SIG-M5 (cell line): ENCODE results near the gene NUP153.
"Not testable (repeated sequence)": the region's sequence is repeated elsewhere in the genome, so short reads cannot be mapped to it uniquely, and the experiment has no call there.

ENCODE experiments used
- DNase-seq: peaks from one replicate; lab custom pipeline; 2025; lab: John Stamatoyannopoulos, UW

Gene NUP153

DNA sequence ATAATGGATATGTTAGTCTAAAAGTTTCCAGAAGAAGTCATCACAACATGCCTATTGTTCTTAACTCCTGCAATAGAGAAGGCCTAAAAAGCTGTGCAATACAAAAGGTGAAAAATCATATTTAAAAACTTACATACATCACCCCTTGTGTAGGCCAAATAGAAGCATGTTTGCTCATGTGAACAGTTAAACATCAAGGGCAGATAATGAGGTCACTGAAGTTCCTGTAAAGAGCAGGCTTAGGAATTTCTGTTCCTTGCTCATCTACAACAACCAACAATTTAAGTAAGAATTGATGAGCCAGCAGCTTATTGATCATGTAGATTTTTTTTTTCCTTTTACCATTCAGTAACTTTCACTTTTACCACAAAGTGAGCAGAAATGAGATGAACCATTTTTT lies 7.5 kb upstream of the NUP153 start:
- DNase-seq = no peak

DNA sequence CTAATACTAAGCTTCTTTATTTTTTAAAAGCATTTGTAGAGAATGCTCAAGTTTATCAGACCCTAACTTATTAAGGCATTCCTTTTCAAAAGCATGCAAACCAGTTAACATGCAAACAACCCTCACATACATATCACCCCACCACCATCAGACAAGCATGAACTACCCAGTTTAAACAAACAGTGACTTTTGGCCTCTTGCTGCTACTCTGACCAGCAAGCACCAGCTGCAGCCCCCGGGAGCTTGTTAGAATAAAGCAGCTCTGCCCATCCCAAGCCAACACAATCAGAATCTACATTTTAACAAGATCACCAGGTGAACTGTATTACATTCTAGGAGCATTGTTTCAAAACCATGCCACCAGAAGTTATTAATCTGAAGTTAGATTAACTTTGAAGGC lies 5.9 kb upstream of the NUP153 start:
- no peak for DNase-seq

DNA sequence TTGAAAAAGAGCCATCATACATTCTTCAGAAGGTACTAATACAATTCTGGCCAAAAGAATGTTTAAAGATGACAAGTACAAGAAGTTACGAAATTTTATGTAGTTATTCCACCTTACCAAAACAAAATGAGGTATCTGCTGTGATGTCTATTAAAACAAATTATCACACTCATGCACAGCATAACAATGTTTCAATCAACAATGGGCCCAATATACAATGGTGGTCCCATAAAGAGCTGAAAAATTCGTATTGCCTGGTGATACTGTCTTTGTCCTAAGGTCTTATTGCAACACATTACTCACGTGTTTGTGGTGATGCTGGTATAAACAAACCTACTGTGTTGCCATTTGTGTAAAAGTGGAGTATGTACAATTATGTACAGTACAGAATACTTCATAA lies 3.6 kb upstream of the NUP153 start:
- DNase-seq = no peak

DNA sequence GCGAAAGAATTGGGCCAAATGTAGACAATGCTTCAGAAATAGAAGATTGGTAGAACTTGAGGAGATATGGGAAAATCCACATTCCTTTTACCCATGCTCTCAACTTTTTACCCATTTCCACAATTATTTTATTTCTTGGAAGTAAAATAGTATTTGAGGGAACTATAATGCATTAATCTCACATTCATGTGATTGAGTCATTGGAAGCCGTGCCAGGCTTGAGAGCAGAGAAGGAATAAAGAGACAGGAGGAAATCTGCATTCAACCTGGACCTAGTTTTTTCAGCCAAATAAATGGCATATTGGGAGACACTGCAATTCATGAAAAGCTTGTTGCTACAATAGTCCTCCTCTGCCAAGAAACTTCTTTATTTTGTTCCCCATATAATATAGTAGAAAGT lies 2.8 kb upstream of the NUP153 start:
- no peak for DNase-seq

DNA sequence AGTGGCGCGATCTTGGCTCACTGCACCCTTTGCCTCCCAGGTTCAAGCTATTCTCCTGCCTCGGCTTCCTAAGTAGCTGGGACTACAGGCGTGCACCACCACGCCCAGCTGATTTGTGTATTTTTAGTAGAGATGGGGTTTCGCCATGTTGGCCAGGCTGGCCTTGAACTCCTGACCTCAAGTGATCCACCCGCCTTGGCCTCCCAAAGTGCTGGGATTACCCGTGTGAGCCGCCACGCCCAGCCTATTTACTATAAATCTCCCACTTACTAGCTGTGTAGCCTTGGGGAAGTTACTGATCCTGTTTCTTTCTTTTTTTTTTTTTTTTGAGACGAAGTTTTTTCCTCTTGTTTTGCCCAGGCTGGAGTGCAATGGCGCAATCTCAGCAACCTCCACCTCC lies 1.3 kb upstream of the NUP153 start:
- not testable (repeated sequence) for DNase-seq

DNA sequence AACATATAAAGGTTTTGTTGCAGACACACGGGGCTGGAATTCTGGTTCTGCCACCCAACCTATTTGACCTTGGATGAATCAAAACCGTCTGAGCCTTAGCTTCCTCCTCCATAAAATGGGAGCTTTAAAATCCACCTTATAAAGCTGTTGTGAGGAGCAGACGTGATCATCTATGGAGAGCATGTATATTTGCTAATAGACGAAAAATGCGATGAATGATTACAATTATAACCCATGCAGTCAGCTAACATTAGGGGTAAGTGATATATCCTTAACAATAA lies 586 bp upstream of the NUP153 start:
- DNase-seq = no peak

DNA sequence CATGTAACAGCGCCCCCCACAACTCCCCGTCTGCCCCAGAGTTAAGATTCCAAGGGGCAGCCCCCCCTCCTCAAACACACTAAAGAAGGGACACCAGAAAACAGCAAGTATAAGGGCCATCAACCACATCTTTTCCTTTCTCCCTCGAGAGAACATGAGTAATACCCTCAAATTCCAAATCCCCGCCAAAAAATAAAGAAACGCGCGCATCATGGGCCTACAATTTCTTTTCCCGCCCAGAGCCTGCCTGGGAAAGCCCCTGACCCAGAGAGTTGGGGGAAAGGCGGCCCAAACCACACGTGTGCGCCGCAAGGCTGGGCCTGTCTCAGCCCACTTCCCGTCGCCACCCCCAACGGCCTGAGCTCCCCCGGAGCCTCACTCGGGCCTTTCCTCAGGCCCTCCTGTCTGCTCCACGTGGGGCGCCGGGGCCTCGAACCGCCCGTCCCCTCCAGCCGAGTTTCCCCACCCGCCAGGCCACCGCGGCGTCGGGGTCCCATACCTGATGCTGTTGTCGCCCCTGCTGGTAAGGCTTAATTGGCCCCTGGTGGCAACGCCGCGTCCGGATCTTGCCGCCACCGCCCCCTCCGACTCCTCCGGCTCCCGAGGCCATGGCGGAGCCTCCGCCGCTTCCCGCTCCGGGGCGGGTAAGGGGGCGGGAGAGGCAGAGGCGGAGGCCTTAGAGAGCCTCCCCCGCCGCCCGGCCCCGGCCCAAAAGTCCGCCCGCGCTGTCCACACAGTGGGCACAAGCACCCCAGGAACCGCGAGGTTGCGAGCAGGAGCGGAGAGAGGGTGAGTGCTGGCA lies 746 bp downstream of the NUP153 start:
- no peak for DNase-seq

DNA sequence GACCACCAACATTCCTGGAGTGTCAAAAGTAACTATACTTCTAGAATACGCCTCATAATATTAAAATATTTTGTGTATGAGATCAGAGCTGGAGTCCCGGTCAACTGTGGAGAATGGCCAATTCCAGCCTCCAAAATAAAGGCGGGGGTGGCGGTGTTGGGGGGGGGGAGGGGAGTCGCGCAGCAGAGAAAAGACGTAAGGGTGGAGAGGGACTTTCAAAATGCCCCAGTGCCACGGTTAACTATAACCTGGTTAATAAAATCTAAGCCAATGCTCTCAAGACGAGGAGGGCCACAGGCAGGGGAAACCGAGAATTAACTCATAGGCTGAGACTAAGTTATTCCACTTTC lies 1.3 kb downstream of the NUP153 start:
- DNase-seq = no peak

DNA sequence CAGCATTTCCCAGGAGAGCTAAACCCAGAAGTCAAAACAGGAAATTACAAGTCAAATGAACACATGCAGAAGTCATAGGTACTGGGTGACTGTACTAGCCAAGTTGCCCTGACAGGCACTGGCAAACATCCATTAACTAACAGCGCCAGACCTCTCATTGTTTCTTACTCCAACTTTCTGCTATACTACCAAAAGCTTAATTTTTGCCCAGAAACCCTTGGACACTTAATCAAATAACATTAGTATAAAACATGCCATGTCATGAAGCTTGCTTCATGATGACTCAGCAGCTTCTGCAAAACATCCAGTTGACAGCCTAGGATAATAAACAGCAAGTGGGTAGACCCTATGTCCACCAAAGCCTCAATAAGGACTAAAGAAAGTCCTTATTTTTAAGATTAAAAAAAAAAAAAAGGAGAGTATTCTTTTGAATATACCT lies 3.5 kb downstream of the NUP153 start:
- DNase-seq = no peak

DNA sequence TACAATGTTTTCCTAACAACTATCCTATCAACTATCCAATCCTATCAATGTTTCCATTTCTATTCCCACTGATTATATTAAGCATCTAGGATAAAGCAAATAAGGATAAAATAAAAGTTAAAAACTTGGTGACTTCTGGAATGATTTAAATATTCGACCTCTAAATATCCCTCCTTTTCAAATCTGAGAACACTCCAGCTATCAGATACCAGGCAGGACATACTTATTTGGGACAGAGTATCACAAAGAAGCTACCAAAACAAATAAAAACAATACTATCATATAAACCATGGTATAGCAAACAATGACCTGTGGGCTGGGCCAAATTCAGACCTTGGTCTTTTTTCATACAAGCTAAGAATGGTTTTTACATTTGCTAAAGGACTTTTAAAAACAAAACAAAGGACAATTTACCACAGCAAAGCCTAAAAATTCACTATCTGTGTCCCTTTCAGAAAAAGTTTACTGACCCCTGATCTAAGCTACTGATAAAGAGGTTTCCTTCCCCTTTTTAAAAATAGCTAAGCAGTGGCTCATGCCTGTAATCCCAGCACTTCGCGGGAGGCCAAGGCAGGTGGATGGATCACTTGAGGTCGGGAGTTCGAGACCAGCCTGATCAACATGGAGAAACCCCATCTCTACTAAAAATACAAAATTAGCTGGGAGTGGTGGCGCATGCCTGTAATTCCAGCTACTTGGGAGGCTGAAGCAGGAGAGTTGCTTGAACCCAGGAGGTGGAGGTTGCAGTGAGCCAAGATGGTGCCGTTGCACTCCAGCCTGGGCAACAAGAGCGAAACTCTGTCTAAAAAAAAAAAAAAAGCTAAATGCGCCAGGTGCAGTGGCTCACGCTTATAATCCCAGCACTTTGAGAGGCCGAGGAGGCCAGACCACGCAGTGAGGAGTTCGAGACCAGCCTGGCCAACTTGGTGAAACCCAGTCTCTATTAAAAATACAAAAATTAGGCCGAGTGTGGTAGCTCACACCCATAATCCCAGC lies 6.0 kb downstream of the NUP153 start:
- no peak for DNase-seq

DNA sequence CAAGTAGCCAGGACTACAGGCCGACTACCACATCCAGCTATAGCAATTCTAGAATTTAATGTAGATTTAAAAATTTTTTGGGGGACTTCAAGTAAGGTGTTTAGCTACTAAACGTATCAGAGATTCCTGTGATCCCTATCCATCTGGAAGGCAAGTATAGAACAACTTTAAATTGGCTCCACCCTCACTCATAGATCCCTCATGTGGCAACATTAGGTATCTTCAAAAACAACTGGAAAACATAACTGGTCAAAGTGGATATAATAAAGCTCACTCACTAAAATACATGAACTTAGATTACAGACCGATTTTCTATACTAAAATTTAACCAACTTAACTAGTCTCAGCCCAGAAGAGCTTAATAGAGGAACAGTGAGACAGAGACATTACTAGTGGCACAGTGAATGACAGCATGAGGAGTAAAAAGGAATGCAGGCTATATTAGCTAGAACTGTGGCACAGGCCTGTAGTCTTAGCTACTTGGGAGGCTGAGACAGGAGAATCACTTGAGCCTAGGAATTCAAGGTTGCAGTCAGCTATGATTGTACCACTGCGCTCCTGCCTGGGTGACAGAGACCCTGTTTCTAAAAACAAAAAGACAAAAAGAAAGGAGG lies 14.7 kb downstream of the NUP153 start:
- no peak for DNase-seq

DNA sequence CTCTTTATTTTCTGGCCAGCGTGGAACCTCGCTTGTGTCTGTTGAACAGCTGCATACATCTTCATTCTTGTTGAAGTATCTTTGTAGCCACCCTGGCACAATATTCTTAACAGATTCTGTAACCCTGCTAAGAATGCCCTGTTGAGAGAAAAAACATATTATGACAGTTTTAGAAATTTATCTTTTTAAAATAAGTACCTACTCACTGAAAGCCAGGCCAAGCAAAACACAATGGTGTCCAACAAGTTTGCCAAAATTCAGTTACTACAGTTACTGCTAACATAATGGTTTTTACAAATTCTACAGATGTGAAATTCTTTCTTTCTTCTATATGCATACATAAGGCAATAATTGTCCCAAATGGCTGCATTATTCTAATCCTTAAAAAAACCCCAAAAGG lies 18.2 kb downstream of the NUP153 start:
- no peak for DNase-seq

DNA sequence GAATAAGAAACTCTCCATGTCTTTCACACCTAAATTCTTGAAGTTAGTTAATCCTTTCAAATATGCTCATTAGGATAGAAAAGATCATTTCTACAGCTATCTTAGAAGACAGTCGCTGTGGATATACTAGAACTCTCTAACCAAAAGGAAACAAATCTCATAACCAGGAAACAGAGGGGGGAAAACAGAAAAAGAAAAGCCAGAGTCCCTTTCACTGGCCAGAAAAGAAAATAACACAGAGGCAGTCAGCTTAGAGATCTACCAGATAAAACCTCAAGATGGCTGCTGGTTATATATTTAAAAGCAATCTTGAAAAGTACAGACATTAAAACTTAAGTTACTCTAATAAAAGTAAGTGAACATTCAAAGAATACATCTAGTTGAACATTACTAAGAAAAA lies 19.6 kb downstream of the NUP153 start:
- DNase-seq = no peak

DNA sequence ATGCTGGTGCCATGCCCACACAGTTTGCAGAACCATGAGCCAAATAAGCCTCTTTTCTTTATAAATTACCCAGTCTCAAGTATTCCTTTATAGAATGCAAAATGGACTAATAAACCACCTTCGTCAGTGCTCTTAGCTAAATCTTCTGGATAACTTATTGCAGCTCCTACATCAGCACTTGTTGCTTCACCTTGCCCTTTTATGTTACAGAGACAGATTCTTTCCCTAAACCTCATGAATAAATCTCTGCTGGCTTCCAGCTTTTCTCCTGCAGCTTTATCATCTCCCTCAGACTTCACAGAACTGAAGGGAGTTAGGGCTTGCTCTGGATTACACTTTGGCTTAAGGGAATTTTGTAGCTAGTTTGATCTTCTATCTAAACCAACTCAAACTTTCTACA lies 22.6 kb downstream of the NUP153 start:
- no peak for DNase-seq

DNA sequence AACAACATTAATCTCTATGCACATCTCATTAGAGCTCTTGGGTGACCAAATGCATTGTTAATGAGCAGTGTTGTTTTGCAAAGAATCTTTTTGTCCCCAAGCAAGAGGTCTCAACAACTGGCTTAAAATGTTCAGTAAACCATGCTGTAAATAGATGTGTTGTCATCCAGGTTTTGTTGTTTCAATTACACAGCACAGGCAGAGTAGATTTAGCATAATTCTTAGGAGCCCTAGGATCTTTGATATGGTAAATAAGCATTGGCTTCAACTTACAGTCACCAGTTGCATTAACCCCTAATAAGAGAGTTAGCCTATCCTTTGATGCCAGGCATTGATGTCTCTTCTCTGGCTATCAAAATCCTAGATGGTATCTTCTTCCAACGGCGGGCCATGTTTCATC lies 23.3 kb downstream of the NUP153 start:
- DNase-seq = no peak

DNA sequence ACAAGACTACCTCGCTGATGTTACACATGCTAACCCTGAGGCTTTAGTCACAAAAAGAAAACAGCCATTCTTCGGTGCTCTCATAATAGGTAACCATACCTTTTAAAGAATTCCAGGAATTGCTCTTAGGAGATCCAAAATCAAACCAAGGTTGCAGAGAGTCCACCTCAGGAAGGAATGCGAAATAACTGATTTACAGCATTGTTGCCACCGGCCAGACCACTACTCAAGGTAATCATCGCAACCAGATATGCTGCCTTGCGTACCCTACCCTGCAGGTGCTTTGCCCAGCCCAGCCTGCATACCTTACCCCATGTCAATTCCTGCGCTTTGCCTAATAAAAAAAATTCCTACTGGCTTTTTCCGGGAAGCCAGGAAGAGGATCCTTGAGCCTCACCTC lies 27.0 kb downstream of the NUP153 start:
- DNase-seq = no peak

DNA sequence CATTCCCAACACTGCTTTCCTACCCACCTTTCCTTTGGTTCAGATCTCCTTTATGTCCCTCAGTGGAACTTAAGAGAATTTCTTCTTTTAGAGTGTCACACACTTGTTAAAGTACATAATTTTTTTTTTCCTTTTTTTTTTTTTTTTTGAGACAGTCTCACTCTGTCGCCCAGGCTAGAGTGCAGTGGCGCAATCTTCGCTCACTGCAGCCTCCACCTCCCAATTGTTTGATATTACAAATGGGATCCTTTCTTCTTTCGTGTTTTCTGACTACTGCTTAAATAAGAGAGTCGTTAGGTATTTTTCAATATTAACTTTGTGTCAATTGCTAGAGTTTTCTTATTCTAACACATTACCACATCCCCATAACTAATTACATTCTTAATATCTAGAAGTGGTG lies 29.1 kb downstream of the NUP153 start:
- DNase-seq = no peak

DNA sequence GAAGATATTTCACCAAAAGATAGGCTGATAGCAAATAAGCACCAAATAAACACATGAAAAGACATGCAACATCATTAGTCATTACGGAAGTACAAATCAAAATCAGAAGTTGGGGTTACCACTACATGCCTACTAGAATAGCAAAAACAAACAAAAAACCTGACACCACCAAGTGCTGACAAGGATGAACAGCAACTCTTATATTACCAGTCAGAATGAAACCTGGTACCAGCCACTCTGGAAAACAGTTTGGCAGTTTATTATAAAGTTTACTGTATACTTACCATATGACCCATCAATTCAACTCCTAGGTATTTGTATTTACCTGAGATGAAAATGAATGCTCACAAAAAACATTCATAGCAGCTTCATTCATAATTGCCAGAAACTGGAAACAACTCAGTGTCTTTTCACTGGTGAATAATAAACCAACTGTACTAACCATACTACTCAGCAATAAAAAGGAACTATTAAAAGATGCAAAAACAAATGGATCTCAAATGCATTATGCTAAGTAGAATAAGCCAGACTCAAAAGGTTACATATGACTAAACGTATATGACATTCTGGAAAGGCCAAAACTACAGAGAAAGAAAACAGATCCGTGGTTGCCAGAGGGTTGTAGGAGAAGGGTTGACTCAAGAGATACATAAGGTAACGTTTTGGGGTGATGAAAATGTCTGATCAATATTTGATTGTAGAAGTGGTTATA lies 33.0 kb downstream of the NUP153 start:
- no peak for DNase-seq

DNA sequence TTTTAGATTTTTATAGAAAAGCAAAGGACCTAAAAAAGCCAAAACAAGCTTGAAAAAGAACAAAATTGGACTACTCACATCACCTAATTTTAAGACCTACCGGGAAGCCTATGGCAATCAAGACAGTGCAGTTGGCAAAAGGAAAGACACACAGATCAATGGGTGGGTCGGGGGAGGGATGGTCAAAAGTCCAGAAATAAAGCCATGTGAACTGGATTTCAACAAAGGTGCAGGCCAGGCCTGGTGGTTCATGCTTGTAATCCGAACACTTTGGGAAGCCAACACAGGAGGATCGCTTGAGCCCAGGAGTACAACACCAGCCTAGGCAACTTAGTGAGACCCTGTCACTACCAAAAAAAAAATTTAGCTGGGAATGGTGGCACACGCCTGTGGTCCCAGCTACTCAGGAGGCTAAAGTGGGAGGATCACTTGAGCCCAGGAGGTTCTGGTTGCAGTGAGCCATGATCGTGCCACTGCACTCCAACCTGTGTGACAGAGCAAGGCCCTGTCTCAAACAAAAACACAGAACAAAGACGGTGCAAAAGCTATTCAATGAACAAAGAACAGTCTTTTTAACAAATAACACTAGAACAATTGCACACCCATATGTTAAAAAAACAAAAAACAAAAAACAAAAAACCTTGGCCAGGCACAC lies 34.5 kb downstream of the NUP153 start:
- no peak for DNase-seq

DNA sequence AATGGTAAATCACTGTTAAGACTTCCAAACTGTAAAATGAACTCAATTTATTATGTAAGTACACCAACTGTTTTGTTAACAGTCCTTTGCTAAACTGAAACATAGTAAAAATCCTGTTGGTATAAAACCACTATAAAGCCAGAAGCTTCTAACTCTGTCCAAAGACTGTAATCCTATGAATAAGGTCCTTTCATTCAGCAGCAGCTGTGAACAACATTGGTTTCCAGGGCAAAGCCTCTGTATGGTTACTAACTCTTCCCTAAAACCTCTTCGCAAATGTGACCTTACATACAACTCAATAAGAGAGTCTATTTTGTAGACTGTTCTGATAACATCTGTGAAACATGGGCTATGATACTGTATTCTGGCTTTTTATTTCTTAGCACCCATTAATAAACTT lies 40.1 kb downstream of the NUP153 start:
- no peak for DNase-seq

DNA sequence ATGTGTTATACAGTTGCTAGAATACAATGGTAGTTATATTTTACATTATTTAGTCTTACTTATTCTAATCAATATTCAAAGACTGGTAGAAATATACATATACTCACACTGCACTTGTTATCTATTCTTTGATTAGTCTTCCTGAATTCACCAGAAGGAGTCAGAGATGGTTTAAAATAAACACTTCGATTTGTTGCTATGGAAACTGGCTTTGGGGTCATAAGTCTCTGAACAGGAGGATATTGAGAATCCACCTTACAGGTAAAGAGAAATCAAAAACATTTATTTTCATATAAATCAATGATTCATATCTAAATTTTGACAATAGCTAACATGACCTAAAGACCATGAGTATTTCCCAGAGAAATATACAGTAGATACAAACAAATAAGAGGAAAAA lies 41.6 kb downstream of the NUP153 start:
- DNase-seq = no peak

DNA sequence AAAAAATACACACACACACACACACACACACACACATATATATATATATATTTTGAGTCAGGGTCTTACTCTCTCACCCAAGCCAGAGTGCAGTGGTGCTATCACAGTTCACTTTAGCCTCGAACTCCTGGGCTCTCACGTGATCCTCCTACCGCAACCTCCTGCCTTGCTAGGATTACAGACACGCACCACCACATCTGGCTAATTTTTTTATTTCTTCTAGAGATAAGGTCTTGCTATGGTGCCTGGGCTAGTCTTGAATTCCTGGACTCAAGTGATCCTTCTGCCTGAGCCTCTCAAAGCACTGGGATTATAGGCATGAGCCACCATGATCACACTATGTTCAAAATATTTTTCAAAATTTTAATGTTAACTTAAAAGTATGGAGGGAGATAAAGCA lies 43.5 kb downstream of the NUP153 start:
- DNase-seq = no peak
